H1 (cell line): ENCODE measurements around the gene PPP3R2.

ENCODE experiments used
- CTCF ChIP-seq, 3 experiments: IDR thresholded peaks; 1 replicate in 2 of 3; 2 replicates in 1 of 3; pipeline versions ENCODE4 v1.5.1 to v1.6.1; 2011; ENCODE audit warnings: low read length in 3 of 3, mild to moderate bottlenecking in 3 of 3, inconsistent platforms in 2 of 3, low read depth in 1 of 3, moderate library complexity in 1 of 3; ENCODE audit not compliant: insufficient read depth in 1 of 3; ENCODE audit errors: control extremely low read depth in 1 of 3
- EP300 ChIP-seq, 2 experiments: IDR thresholded peaks; 1 replicate in 1 of 2; 2 replicates in 1 of 2; pipeline ENCODE4 v1.6.1; 2011 to 2012; ENCODE audit warnings: low read depth in 2 of 2, low read length in 2 of 2, mild to moderate bottlenecking in 2 of 2, borderline replicate concordance in 1 of 2, inconsistent platforms in 1 of 2, moderate library complexity in 1 of 2
- JUND ChIP-seq: IDR thresholded peaks from 2 replicates; pipeline ENCODE4 v1.6.1; 2011; ENCODE audit warnings: mild to moderate bottlenecking, improper control_type of control experiment, low read length
- POLR2A ChIP-seq, 2 experiments: IDR thresholded peaks; 1 replicate in 1 of 2; 2 replicates in 1 of 2; pipeline ENCODE4 v1.6.1; 2011; ENCODE audit warnings: low read depth in 2 of 2, low read length in 2 of 2, mild to moderate bottlenecking in 2 of 2; ENCODE audit errors: control extremely low read depth in 1 of 2

- no peak for TF ChIP-seq JUND
- TF ChIP-seq POLR2A (IDR thresholded peaks at IDR 0.05; ENCODE audit: control extremely low read depth in 1 of 2, low read depth in 2 of 2, low read length in 2 of 2) = no peak
- TF ChIP-seq EP300 (IDR thresholded peaks at IDR 0.05; ENCODE audit: borderline replicate concordance in 1 of 2, low read depth in 2 of 2, low read length in 2 of 2) = no peak
- TF ChIP-seq CTCF (IDR thresholded peaks at IDR 0.05; ENCODE audit: control extremely low read depth in 1 of 3, insufficient read depth in 1 of 3, low read depth in 1 of 3, low read length in 3 of 3) = no peak
Observed at GRCh38 chr9:101543098-101543735, 51.6 kb downstream of the PPP3R2 start.
